ENCODE data around the gene BCAP31.
"Not testable (repeated sequence)": the region's sequence is repeated elsewhere in the genome, so short reads cannot be mapped to it uniquely, and the experiment has no call there.

Gene BCAP31

DNA sequence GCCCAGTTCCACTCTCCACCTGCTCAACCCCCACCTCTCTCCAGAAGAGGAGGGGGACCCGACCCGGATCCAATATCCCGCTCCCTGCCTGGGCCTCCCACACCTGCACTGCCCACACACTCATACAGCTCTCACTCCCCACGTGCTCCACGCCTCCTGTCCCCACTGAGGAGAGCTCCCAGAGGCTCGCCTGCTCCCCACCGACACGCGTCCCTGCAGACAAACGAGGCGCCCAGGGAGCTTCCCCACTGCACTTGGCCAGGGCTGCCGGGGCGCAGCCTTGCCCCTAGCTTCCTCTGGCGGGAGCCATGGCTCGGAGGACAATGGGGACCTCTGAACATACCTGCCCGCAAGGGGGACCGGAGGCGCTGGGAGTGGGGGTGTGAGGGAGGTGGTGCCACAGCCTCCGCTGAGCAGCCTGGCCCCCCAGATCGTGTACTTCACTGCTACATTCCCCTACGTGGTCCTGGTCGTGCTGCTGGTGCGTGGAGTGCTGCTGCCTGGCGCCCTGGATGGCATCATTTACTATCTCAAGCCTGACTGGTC is 31.5 kb downstream of the BCAP31 start:
- no peak for DNase-seq

DNA sequence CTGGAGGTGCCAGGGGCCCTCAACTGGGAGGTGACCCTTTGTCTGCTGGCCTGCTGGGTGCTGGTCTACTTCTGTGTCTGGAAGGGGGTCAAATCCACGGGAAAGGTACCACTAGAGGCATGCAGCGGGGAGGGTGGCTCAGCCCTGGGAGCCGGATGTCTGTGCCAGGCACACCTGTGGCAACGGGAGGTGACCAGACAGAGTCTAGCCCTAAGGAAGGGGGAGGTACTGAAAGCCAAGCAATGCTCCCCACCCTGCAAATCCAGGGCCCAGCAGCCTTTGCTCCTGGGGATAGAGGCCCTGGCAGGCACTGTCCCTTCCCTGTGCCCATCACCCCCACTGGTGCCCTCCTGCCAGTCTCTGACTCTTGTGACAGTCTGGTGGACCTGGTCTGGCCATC is 32.2 kb downstream of the BCAP31 start:
- DNase-seq: no peak

DNA sequence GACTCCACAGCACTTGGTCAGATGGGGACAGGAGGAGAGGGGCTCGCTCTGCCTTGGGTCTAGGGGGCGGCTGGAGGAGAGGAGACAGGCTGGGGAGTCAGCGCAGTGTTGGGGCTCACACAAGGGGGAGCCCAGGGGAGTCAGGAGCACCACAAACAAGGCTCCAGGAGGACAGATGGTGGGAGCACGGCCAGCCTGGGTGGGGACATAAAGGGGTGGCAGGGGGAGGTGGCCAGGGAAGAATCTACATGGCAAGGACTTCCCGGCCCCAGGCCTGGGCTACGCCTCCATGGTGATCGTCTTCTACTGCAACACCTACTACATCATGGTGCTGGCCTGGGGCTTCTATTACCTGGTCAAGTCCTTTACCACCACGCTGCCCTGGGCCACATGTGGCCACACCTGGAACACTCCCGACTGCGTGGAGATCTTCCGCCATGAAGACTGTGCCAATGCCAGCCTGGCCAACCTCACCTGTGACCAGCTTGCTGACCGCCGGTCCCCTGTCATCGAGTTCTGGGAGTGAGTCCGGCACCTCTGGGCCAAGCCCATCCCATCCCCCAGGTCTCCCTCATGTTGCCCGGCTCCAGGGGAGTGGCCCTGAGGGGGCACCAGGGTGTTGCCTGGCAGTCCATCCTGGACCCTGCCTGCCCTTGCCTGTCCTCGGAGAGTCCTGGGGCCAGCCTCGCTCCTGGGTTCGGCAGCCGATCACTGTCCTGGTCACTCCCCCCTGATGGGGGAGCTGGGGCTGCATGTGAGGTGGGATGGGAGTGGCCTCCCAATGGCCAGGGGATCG is 33.0 kb downstream of the BCAP31 start:
- DNase-seq: not testable (repeated sequence)

DNA sequence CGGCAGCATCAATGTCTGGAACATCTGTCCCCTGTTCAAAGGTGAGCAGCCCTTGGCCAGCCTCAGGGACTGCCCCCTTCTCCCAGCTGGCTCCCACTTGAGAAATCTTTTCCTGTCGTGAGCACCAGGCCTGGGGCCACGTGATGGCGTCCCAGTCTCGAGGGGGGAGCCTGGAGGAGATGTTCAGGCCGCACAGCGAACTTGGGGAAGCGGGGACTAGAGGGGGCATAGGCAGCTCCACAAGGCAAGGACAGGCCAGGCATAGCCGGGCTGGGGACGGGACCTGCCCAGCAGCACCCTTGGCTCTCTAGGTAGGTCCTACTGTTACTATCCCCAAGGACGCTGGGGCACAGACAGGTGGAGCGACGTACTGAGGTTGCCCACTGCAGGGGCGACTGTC is 33.7 kb downstream of the BCAP31 start:
- DNase-seq: no peak

DNA sequence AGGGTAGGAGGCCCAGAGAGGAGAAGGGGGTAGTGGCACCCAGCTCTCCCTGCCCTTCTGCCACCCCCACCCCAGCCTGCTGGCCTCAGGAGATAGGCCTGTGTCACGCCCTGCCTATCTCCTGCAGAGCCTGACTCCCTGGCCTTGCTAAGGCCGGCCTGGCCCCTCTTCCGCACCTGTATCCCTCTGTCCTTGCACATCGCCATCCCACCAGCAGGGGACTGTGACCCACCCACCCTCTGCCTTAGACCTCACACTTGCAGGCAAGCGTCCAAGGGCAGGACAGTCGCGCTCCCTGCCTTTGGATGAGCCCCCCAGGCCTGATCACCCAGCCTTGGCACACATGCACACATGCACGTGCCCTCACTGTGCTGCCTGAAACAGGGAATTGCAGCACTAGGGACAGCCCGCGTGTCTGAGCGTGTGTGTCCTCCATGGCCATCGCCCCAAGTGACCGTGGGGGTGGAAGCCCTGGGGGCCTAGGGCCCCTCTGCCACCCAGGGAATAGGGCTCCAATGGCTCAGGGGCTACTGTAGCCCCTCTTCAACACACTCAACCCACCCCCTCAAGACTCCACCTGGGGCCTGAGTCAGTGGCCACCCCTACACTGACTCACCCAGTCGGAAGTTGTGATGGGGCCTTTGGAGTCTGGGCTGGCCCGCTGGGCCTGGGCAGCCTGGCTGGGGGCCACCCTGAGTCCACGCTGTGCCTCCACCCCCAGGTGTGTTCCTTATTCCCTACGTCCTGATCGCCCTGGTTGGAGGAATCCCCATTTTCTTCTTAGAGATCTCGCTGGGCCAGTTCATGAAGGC is 34.3 kb downstream of the BCAP31 start:
- DNase-seq: no peak

DNA sequence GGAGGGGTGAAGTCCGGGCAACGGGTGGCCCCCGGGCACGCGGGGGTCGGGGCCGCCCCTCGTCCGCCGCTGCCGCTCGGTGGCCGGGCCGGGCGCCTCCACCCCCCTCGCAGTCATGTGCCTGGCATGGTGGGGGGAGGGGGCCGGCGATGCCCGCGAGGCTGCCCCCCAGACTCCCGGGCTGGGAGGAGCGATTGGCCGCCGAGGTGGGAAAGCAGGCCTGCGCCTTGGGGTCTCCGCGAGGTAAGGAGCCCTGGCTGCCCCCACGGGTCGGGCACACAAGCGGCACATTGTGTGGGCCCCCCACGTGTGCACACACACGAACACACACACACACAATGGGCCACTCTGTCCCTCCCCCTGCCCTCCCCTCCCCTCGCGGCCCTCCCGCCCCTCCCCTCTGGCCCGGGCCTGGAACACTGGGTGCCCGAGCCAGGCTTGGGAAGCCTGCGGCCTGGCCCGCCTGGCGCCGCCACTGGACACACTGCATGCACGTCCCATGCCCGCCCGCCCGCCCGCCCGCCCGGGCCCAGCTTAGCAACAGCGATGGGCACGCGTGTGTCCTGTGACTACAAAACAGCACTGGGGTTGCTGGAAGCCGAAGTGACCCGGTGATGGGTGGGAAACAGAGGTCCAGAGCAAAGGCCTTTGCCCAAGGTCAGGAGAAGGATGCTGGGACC is 35.1 kb downstream of the BCAP31 start:
- no peak for DNase-seq

DNA sequence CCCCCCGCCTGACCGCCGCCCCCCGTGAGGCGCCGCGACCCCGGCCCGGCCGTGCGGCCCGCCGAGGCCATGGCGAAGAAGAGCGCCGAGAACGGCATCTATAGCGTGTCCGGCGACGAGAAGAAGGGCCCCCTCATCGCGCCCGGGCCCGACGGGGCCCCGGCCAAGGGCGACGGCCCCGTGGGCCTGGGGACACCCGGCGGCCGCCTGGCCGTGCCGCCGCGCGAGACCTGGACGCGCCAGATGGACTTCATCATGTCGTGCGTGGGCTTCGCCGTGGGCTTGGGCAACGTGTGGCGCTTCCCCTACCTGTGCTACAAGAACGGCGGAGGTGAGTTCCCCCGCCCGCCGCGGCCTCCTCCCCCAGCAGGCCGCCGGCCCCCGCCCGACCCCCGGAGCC is 35.7 kb downstream of the BCAP31 start:
- DNase-seq: no peak

DNA sequence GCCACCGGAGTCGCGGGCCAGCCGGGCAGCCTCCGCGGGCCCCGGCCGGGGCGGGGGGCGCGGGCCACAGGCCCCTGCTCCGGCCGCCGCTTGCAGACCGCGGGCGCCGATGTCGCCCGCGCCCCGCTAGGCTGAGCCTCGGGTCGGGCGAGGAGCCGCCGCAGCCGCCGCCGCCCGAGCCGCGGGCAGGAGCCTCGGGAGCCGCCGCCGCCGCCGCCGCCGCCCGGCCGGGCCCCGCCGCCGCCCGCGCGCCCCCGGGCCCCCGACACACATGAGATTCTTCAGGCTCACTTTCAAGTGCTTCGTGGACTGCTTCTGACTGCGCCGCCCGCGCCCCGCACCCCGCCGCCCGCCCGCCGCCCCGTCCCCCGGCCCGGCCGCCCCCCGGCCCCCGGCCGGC is 36.1 kb downstream of the BCAP31 start:
- DNase-seq: no peak

DNA sequence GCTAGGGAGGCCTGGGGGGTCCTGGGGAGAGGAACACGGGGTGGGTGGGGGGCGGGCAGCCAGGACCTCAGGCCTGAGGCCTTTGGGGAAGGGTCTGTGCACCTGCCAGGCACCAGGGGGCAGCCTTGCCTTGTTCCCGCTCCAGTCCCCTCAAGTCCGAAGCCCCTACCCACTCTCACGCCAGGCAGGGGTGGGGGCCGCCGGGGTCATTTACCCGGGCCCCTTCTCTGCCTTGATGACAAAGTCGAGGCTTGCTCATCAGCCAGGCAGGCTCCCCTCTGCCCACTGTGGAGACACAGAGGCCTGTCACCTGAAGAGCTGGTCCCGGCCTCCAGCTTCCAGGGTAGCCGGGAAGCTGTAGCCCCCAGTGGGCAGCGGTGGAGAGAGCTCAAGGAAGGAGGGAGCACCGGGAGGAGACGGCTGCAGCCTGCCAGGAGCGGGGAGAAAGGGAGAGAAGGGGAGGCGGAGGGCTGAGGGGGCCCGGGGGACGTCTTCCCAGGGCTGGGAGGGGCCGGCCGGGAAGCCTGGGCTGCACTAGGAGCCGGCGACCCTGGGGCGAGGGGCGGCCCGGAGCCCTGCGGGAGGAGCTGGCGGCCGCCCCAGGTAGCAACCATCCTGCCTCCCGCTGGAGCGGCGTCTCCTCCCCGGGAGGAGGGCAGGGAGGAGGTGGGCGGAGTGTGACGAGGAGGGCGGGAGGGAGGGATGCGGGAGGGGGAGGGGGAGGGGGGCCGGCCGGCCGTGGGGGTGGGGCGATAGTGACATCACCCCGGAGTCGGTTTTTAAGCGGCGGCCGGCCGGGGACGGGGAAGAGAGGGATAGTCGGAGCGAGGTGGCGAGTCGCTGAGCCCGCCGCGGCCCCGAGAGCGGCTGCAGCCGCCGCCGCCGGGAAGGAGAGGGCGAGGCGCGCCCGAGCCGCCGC is 36.8 kb downstream of the BCAP31 start, which contains the start of gene SLC6A8:
SLC6A8 (plus strand) TSS at position 806 of the 919 bp plus-strand sequence. CDS start 649 bp downstream, outside the sequence.
- DNase-seq: peak; percentile 4

DNA sequence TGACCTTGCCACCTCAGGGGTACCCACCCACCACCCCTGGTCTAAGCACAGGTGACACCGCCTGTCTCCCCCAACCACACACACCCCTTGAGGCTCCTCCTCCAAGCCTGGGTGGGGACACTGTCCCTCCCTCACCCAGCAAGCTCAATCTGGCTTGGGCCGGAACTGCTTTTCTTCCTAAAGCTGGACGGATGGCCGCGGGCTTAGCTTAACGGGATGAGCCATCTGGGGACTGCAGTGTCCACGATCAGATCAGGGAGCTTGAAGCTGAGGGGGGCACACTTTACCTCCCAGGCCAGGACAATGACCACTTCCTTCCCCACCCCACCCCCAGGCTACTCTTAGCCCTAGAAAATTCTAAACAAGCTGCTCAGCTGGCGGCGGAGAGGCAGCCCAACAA is 37.5 kb downstream of the BCAP31 start:
- DNase-seq: no peak

DNA sequence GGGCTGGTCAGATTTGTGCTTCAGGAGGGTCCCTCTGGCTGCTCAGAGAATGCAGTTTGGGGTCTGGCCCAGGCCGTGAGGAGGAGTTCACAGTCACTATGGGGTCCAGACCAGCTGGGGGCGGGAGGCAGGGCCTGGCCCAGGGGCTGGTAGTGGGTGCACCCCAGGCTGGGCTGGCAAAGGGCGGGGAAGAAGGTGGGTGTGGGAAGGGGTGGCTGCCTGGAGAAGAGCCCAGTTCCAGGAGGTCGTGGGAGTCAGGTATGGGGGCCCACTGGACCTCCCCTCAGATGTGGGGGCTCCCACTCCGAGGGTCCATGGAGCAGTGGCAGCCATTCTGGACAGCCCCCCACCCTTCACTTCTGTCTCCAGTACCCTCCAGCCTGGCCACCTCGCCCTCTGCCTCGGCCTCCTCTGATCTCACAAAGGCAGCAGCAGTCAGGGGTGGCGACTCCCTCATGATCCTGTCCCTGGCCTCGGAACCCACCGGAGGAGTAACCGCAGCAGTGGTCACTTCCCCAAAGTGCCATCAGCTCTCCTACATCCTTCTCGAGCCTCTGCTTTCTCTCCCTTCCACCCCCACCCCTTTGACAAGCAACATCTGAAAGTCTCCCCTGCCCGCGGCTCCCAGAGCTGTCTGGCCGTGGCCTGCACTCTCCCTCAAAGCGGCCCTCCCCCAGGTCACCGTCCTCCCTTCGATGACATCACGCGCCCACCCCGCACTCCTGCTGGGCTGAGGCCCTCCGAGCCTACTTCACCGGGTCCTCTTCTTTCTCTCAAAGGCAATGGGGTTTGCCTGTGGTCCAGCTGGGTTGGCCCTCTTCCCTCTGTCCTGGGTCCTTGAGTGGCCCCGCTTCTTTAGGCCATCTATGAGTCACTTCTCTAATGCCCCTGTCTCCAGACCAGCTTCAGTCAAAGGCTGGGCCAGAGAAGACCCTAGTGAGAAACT is 38.2 kb downstream of the BCAP31 start:
- DNase-seq: no peak

DNA sequence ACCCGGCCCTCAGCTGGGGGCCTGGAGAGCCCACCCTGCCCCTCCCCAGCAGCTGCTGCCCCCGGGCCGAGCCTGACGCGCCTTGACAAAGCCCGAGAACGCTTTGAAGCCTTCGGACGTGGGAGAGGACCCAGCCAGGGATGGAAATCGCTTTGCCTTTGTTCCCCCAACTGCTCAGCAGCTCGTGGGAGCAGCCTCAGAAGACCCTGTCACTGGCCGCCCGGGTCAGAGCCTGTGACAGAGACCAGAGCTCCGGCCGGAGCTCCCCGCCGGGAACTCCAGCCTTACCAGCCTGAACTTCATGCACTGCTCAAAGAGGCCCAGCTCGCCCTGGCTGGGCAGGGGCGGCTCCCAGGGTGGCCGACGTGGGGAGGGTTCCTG is 39.0 kb downstream of the BCAP31 start:
- DNase-seq: no peak

DNA sequence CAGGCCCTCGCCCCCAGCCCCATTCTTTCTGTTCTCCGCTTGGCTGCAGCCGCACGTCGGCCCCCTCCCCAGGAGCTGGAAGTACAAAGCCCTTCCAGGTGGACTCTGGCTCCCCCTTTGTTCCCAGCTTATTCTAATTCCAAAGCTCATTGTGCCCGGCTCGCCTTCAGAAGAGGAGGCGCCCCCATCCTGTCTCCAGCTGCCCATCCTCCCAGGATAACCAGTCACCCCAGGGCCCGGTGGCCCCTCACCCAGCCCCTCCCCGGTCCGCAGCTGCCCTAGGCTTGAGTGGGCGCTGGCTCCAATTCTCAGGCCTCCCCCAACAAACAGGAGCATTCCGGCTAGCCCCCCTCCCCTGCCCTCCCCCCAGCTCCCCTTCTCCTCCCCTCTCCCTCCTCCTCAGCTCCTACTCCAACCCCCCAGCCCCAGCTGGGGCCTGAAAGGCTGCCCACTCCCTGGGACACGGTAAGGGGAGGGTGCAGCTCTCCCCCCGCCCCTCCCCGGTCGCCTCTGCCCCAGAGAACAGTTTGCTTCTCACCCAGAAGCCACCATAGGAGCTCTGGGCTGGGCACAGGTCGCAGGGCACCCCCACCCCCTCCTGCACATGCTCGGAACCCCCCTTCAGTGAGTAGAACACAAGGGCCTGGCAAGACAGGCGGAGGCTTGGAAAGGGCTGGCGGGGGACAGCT is 39.6 kb downstream of the BCAP31 start:
- no peak for DNase-seq

DNA sequence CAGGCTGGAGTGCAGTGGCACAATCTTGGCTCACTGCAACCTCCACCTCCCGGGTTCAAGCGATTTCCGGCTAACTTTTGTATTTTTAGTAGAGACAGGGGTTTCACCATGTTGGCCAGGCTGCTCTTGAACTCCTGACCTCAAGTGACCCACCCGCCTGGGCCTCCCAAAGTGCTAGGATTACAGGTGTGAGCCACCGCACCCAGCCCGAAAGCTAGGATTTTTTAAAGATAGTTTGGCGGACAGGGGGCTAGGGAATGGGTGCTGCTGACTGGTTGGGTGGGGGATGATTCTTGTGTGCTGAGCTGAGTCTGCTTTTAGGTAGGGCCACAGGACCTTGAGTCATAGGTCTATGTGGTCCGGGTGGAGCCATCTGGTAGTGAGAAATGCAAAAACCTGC is 40.7 kb downstream of the BCAP31 start:
- DNase-seq: not testable (repeated sequence)

DNA sequence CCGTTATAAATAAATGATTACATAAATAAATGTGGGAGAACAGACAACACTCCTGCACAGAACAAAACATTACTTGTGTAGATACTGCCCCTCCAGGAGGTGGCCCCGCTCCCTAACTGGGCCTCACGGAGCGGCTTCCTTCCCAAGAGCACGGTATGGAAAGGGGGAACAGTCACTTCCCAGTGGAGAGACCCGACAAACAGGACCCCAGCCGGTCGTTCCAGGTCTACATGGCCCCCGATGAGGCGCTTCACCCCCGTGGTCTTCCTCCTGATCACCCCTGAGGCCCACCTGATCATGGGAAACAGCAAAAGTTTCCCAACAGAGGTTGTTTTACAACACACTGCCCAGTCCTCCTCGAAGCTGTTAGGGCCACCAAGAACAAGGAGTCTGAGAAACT is 43.0 kb downstream of the BCAP31 start:
- DNase-seq: no peak

DNA sequence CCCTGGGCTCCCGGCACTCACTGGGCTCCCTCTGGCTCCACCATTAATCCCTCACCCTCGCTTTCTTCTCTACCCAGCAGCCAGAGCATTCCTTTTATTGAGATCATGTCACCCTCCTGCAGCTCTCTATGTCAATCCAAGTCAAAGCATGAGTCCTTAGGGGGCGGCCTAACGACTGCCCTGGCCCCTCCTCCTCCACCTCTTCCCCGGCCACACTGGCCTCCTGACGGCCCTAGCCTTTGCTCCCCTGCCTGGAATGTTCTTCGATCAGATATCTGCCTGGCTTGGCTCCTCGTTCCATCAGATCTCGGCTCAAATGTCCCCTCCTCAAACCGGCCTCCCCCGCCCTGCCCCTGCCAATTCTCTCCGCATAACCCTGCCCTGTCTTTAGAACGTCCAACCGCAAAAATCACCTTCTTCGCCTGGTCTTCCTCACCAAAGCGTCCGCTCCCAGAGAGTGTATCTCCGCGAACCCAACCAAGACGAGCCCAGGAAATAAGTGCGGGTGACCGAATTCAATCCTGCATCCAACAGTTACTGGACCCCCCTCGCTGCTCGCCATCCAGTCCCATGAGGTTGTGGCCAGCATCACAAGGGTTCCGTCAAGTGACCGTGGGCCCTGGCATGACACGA is 49.9 kb downstream of the BCAP31 start:
- DNase-seq: no peak

DNA sequence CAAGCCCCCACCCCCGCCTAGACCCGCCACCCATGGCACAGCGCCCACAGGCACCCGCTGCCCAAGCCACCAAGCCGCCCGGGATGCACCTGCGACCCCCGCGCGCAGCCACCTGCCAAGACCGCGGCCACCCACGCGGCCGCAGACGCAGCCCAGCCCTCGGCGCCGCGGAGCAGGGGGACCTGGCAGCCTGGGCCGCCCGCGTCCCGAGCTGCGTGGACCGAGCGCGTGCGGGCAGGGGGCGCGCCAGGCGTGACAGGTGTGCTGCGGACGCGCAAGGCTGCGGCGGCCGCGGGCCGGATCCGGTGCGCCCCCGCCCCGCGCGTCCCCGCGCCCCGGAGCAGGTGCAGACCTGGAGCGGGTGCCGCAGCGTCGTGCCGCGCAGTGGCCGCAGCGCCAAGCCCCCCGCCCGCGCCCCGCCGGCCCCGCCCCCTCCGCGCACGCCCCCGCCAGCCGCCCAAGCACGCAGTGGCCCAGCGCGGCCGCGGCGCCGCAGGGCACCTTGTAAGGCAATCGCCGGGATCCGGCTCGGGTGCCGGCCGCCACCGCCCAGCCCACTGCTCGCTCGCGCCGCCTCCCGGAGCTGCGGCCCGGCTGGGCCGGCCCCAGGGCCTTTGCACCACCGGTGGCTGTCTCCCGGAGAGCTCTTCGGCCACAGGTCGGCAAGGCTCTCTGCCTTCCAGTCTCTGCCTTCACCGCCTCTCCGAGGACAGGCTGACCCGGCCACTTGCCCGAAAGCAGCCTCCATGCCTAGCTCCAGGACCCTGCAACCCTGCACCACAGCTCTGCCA is 50.6 kb downstream of the BCAP31 start, which contains the start of gene PNCK:
PNCK (minus strand) TSS at position 386 of the 791 bp plus-strand sequence. CDS start 737 bp downstream, outside the sequence.
- DNase-seq: no peak

DNA sequence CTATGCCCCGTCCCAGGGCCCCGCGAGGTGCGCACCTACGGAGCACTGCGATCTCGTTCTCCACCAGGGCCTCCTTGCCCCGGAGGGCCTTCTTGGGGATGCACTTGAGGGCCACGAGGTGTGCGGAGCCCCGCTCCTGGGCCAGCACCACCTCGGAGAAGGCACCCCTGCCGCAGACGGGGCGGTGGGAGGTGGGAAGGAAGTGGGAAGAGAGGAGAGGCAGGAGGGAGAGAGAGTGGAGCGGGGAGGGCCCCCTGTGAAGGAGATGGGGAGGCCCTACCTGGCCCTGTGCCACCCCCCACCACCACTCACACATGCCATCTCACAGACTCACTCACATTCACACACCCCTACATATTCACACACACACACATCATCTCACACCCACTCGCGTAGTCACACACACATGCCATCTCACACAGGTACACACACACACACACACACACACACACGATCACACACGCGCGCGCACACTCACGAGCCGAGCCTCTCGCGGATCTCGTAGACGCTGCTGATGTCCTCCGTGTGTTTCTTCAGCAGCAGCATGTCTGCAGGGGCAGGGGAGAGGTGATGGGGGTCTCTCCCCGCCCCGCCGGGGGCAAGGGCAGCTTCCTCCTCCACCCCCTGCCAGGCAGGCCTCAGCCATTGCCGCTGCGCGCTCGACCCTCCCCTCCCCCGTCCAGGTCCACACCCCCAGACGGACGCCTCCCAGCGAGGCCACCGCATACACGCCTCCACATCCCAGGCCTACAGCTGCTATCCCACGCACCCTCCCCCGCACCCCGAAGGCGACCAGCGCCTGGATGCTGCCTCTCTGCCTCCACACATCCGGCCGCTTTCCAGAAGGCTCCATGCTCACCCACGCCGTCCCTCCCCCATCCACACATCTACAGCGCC is 51.4 kb downstream of the BCAP31 start:
- DNase-seq: no peak
